Vagina (tissue), 2 donors: Measurements from ENCODE around the gene MTUS2.

Experiments used
- CTCF ChIP-seq, 3 experiments: fragments of 450-650 bp in 2 of 3; fragments of 200-600 bp in 1 of 3; sonication (generic) in 1 of 3; IDR thresholded peaks; one replicate each; pipeline ENCODE4 v1.5.1; 2017 to 2019; ENCODE audit warnings: antibody characterized with exemption in 3 of 3, mild to moderate bottlenecking in 2 of 3, moderate library complexity in 2 of 3
- POLR2A ChIP-seq, 2 donors: fragments of 450-650 bp; IDR thresholded peaks; one replicate each; pipeline ENCODE4 v1.6.1; 2017; ENCODE audit warnings: antibody characterized with exemption in 2 of 2, mild to moderate bottlenecking in 2 of 2, moderate library complexity in 2 of 2

DNA sequence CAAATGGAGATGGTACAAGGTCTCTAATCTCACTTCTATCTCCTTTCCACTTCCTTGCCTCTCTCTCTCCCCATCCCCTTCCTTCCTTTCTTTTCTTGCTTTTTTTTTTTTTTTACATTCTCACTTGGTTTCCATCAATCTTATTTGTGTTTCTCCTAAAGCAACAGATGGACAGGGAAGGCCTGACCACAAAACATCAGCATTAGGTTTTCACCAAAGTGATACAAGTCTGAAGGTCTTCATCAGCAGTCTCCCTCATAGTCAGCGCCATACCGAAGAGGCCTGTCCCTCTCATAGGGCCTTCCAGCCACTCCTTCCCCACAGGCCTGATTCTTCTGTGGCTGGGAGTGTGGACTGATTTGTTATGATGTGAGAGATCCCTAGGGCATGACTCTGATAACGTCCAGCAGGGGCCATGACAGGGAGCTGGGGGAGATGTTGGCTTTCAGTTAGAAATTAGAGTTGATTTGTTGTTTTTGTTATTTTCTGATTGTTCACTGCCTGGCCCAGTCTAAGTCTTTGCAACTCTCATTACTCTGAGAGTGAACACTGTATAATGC lies 616.7 kb downstream of the MTUS2 start:
- TF ChIP-seq POLR2A (IDR thresholded peaks at IDR 0.05) (no peak), CTCF (IDR thresholded peaks at IDR 0.05) (no peak)
